DOHH2 (cell line): ENCODE data around the gene MTCL1.

Source experiments
- H3F3A ChIP-seq: fragments of 200-600 bp; sonication (generic), shearing (Covaris generic); 2 replicates; pipeline ENCODE4 v1.6.0; 2016; ENCODE audit warnings: antibody characterized with exemption, mild to moderate bottlenecking; ENCODE audit not compliant: control insufficient read depth, insufficient read depth
- H3K27ac ChIP-seq: fragments of 200-600 bp; sonication (generic); 2 replicates; pipeline ENCODE4 v1.5.1; 2014; ENCODE audit warnings: low read depth, mild to moderate bottlenecking, low read length, moderate library complexity
- H3K27me3 ChIP-seq: fragments of 200-600 bp; sonication (generic); 2 replicates; pipeline ENCODE4 v1.6.1; 2014; ENCODE audit warnings: mild to moderate bottlenecking, low read length, mixed read lengths; ENCODE audit not compliant: control insufficient read depth
- H3K36me3 ChIP-seq: fragments of 200-600 bp; sonication (generic); 2 replicates; pipeline ENCODE4 v1.6.1; 2014; ENCODE audit warnings: mild to moderate bottlenecking, low read length, moderate library complexity, mixed read lengths; ENCODE audit not compliant: control insufficient read depth
- H3K4me1 ChIP-seq: fragments of 200-600 bp; sonication (generic); 2 replicates; pipeline ENCODE4 v1.6.1; 2014; ENCODE audit warnings: mild to moderate bottlenecking, low read length, mixed read lengths; ENCODE audit not compliant: control insufficient read depth
- H3K4me2 ChIP-seq: fragments of 200-600 bp; sonication (generic); 2 replicates; pipeline ENCODE4 v1.6.0; 2014; ENCODE audit warnings: mild to moderate bottlenecking, low read length, moderate library complexity
- H3K4me3 ChIP-seq: fragments of 200-600 bp; sonication (generic); 2 replicates; pipeline ENCODE4 v1.5.1; 2014; ENCODE audit warnings: mild to moderate bottlenecking, low read length, mixed read lengths
- H3K79me2 ChIP-seq: fragments of 200-600 bp; sonication (generic); 2 replicates; pipeline ENCODE4 v1.6.1; 2014; ENCODE audit warnings: mild to moderate bottlenecking, low read length, mixed read lengths; ENCODE audit not compliant: control insufficient read depth
- H3K9me2 ChIP-seq: fragments of 200-600 bp; sonication (generic); replicated peaks from 2 replicates; pipeline ENCODE4 v1.6.1; 2014; ENCODE audit warnings: mild to moderate bottlenecking, low read length, mixed read lengths; ENCODE audit not compliant: control insufficient read depth
- H3K9me3 ChIP-seq: fragments of 200-600 bp; sonication (generic); 2 replicates; pipeline ENCODE4 v1.6.1; 2014; ENCODE audit warnings: antibody characterized with exemption, low read length, mixed read lengths; ENCODE audit not compliant: control insufficient read depth, insufficient read depth
- H4K20me1 ChIP-seq: fragments of 200-600 bp; sonication (generic); 2 replicates; pipeline ENCODE4 v1.6.0; 2014; ENCODE audit warnings: low read depth, mild to moderate bottlenecking, antibody characterized with exemption, low read length, moderate library complexity; ENCODE audit not compliant: control insufficient read depth, insufficient read depth
- CTCF ChIP-seq: fragments of 200-600 bp; sonication (generic); IDR thresholded peaks from one replicate; pipeline ENCODE4 v1.5.1; 2014; ENCODE audit warnings: antibody characterized with exemption, mild to moderate bottlenecking, low read depth, low read length; ENCODE audit not compliant: poor library complexity, severe bottlenecking
- EZH2phosphoT487 ChIP-seq: fragments of 200-600 bp; sonication (generic); IDR thresholded peaks from 2 replicates; pipeline ENCODE4 v1.6.1; 2017; ENCODE audit warnings: borderline replicate concordance, mild to moderate bottlenecking, antibody characterized with exemption, low read length, moderate library complexity, mixed read lengths

MTCL1 gene

GRCh38 chr18:8722946-8723820, 17.8 kb downstream of the MTCL1 start:
- Histone ChIP-seq H3K9me3 (no peaks in the 10 kb centered on the region), H3K36me3 (peaks cover 10% of the 10 kb centered on the region), H3K4me3 (no peak overlapping the region), H3K9me2 (no peaks in the 10 kb centered on the region), H3K27ac (no peak overlapping the region), H3K27me3 (no peaks in the 10 kb centered on the region), H3K4me1 (peaks cover 43% of the 10 kb centered on the region), H4K20me1 (no peaks in the 10 kb centered on the region), H3K4me2 (no peak overlapping the region), H3F3A (peaks cover 17% of the 10 kb centered on the region; the same call in 1 of the 2 replicates), H3K79me2 (no peaks in the 10 kb centered on the region)
- TF ChIP-seq CTCF (no peak), EZH2phosphoT487 (no peak)

- Histone ChIP-seq H3K4me3 (no peak overlapping the region), H3K4me1 (peaks cover 51% of the 10 kb centered on the region), H3F3A (peaks cover 17% of the 10 kb centered on the region; the same call in 1 of the 2 replicates), H3K79me2 (0 out of 2 replicates have a peak, but pooled peaks cover 3% of the 10 kb centered on the region), H4K20me1 (no peaks in the 10 kb centered on the region), H3K27ac (no peak overlapping the region), H3K27me3 (no peaks in the 10 kb centered on the region), H3K36me3 (peaks cover 10% of the 10 kb centered on the region), H3K4me2 (no peak overlapping the region), H3K9me3 (no peaks in the 10 kb centered on the region), H3K9me2 (no peaks in the 10 kb centered on the region)
- TF ChIP-seq CTCF, result no peak
- no peak for TF ChIP-seq EZH2phosphoT487
These were observed 19.1 kb downstream of the MTCL1 start for GRCh38 chr18:8724452-8724851.

- Histone ChIP-seq H3K27me3 (no peaks in the 10 kb centered on the region), H3K36me3 (peaks cover 7% of the 10 kb centered on the region), H3K4me2 (no peak overlapping the region), H4K20me1 (no peaks in the 10 kb centered on the region), H3K4me3 (no peak overlapping the region), H3K79me2 (peaks cover 5% of the 10 kb centered on the region; the same call in 1 of the 2 replicates), H3K27ac (no peak overlapping the region), H3F3A (peaks cover 13% of the 10 kb centered on the region; the same call in 1 of the 2 replicates), H3K9me2 (no peaks in the 10 kb centered on the region), H3K9me3 (no peaks in the 10 kb centered on the region), H3K4me1 (peaks cover 49% of the 10 kb centered on the region)
- TF ChIP-seq EZH2phosphoT487, result no peak
- no peak for TF ChIP-seq CTCF
These were observed 20.9 kb downstream of the MTCL1 start for GRCh38 chr18:8726281-8726680.
